Neural crest cell (in vitro differentiated cells): Measurements from ENCODE around the gene S1PR1. TPM values are rescaled to one million over a fixed set of nuclear protein-coding genes. Genes with fewer than 3 reads are reported as not detected.
A peak's percentile ranks its signal among the peaks of the same experiment; 100 is the strongest.

ENCODE experiments used
- DNase-seq: peaks from one replicate; pipeline ENCODE4 v3.0.0; 2021; ENCODE audit warnings: low read depth, mixed read lengths, low spot score
- H3K27ac Mint-ChIP-seq: one replicate; pipeline ENCODE4 v1.8.0; 2021; ENCODE audit warnings: mild to moderate bottlenecking, mixed read lengths; ENCODE audit not compliant: unreplicated experiment
- H3K27me3 Mint-ChIP-seq: 2 replicates; pipeline ENCODE4 v1.8.0; 2021; ENCODE audit warnings: low read depth, mild to moderate bottlenecking, mixed read lengths
- H3K36me3 Mint-ChIP-seq: 2 replicates; pipeline ENCODE4 v1.8.0; 2021; ENCODE audit warnings: low read depth, mild to moderate bottlenecking, mixed read lengths
- H3K4me1 Mint-ChIP-seq: 2 replicates; pipeline ENCODE4 v1.8.0; 2021; ENCODE audit warnings: mixed read lengths
- H3K4me3 Mint-ChIP-seq: one replicate; pipeline ENCODE4 v1.8.0; 2021; ENCODE audit warnings: mild to moderate bottlenecking, mixed read lengths
- H3K9me3 Mint-ChIP-seq: 2 replicates; pipeline ENCODE4 v1.8.0; 2021; ENCODE audit warnings: mixed read lengths
- total RNA-seq: library from RNA; stranded (reverse); gene quantifications from 2 replicates; pipeline ENCODE4 v1.2.1, GENCODE V29; 2021
- TF ChIP-seq, protein P1 (sequence below): fragments of 200-600 bp; sonication (generic); conservative IDR thresholded peaks from 2 replicates; pipeline ENCODE4 v1.5.0; 2021; ENCODE audit warnings: antibody characterized with exemption, mild to moderate bottlenecking

The S1PR1 gene
- total RNA-seq, 1 donor from 2014 or later: 21.6 TPM

DNA sequence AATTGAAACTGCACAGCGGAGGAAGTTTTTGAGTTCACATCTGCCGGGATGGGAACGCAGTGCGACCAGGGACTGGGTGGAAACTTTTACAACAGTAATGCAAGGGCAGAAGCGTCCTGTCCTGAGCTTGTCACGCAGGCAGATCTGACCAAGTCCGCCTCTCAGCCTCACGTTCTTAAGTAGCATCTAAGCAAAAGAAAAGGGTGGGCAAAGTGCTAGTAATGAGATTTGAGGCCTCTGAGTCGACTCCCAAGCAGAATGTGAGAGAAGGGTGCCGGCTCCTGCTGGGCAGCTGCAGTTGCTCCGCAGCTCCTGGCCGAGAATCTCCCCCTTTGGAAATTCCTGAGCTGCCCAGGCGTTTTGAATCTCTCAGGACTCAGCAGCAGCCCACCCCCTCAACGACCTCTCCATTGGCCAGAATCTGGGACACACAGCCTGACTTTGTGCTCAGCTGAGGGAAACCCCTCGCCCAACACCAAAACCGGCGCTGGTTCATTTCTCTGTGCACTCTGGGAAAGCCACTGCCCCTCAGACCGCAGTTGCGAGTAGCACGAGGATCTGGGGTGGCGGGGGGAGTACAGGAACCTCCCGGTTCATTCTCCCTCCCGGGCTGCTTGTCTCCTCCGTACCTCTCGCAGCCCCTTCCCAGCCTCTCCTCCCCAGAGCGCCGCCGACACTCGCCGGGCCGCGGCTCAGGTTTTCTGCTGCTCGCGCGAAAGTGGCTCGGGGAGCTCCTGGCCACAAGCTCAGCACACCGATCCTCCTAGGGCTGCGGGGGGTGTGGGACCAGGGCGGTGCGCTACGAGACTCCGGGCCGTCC lies 913 bp upstream of the S1PR1 start:
- Mint-ChIP-seq H3K27me3 (peaks cover 55% of the 10 kb centered on the region), H3K36me3 (peaks cover 7% of the 10 kb centered on the region), H3K4me3 (peak overlapping the region; percentile 90), H3K27ac (peak overlapping the region; percentile 90), H3K4me1 (peaks cover 37% of the 10 kb centered on the region), H3K9me3 (peaks cover 2% of the 10 kb centered on the region)
- DNase-seq: peak; percentile 31
- TF ChIP-seq, protein P1, sequence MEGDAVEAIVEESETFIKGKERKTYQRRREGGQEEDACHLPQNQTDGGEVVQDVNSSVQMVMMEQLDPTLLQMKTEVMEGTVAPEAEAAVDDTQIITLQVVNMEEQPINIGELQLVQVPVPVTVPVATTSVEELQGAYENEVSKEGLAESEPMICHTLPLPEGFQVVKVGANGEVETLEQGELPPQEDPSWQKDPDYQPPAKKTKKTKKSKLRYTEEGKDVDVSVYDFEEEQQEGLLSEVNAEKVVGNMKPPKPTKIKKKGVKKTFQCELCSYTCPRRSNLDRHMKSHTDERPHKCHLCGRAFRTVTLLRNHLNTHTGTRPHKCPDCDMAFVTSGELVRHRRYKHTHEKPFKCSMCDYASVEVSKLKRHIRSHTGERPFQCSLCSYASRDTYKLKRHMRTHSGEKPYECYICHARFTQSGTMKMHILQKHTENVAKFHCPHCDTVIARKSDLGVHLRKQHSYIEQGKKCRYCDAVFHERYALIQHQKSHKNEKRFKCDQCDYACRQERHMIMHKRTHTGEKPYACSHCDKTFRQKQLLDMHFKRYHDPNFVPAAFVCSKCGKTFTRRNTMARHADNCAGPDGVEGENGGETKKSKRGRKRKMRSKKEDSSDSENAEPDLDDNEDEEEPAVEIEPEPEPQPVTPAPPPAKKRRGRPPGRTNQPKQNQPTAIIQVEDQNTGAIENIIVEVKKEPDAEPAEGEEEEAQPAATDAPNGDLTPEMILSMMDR: no peak

DNA sequence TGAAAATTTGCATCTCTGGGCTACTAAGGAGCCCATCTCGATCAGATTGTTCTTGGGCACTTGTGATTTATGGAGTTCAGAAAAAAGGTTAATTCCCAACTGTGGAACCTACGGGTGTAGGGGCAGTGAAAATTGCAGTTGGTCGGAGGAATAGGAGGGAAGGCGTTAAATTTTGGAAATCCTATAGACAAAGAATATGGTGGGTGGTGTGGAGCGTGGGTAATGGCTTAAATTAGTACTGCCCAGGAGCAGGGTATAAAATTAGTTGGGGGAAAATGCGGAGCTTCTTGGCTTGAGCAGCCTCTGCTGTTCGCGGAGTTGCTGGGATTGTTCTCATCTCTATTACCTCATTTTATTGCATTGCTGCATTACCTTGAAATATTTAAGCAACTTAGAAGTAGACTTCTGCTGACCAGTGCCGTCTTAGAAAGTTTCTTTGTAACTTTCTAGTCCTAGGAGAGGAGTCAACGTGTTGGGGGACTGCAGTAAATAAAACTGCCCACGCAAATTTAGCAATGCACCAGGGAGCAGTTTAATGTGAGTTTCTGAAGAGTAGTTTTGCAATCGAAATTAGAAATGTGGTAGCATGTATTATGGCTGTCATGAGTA lies 514 bp downstream of the S1PR1 start:
- TF ChIP-seq, protein P1: no peak
- peaks cover 41% of the 10 kb centered on the region for H3K4me1 Mint-ChIP-seq
- peaks cover 10% of the 10 kb centered on the region for H3K36me3 Mint-ChIP-seq
- no peak for DNase-seq
- H3K27me3 Mint-ChIP-seq: peaks cover 44% of the 10 kb centered on the region
- H3K27ac Mint-ChIP-seq: peak overlapping the region; percentile 69
- H3K9me3 Mint-ChIP-seq: no peaks in the 10 kb centered on the region
- H3K4me3 Mint-ChIP-seq: peak overlapping the region; percentile 90

DNA sequence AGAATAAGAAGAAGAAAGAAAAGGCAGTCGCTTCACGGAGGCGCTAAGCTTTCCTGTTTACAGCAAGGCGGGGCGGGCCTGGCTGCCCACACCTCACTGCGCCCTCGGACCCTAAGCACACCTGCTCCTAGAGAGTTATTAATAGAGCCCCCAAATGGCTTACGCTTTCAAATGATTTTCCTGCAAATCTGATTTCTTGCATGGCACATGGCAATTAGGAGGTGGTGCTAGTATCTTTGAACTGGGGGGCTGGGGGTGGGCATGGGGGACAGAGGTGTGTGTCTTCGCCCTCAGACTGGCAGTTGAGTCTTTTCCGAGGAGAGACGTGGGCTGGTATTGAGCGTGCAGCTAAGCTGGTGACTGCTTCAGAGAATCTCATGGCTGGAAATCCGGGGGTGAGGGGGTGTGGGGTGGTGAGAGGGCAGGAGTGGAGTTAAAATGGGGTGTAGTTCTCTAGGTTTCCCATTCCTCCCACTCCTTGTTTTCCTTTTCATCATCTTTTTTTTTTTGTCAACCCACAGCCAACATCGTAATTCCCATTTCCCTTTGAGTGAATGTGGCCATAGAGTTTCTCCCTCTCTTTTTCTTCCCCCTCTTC lies 1.3 kb downstream of the S1PR1 start:
- peaks cover 13% of the 10 kb centered on the region for H3K36me3 Mint-ChIP-seq

DNA sequence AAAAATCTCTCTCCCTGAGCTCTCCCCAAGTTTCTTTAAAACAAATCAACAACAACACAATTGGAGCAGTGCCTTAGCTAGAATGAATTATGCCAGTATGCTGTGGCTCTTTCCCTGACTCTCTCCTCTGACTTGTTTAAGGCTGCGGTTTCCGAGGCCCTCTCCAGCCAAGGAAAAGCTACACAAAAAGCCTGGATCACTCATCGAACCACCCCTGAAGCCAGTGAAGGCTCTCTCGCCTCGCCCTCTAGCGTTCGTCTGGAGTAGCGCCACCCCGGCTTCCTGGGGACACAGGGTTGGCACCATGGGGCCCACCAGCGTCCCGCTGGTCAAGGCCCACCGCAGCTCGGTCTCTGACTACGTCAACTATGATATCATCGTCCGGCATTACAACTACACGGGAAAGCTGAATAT lies 1.9 kb downstream of the S1PR1 start:
- Mint-ChIP-seq H3K9me3 (no peaks in the 10 kb centered on the region), H3K27me3 (peaks cover 37% of the 10 kb centered on the region), H3K4me1 (peaks cover 42% of the 10 kb centered on the region), H3K4me3 (peak overlapping the region; percentile 90), H3K36me3 (peaks cover 13% of the 10 kb centered on the region), H3K27ac (no peak overlapping the region)
- TF ChIP-seq, protein P1: peak; percentile 89
- peak; percentile 91 for DNase-seq

More for the DNA sequence above, 1.3 kb downstream of the S1PR1 start:
- TF ChIP-seq, protein P1: no peak
- no peak for DNase-seq
- H3K27ac Mint-ChIP-seq: no peak overlapping the region
- no peaks in the 10 kb centered on the region for H3K9me3 Mint-ChIP-seq
- peaks cover 38% of the 10 kb centered on the region for H3K27me3 Mint-ChIP-seq
- H3K4me3 Mint-ChIP-seq: peak overlapping the region; percentile 90
- H3K4me1 Mint-ChIP-seq: peaks cover 42% of the 10 kb centered on the region

DNA sequence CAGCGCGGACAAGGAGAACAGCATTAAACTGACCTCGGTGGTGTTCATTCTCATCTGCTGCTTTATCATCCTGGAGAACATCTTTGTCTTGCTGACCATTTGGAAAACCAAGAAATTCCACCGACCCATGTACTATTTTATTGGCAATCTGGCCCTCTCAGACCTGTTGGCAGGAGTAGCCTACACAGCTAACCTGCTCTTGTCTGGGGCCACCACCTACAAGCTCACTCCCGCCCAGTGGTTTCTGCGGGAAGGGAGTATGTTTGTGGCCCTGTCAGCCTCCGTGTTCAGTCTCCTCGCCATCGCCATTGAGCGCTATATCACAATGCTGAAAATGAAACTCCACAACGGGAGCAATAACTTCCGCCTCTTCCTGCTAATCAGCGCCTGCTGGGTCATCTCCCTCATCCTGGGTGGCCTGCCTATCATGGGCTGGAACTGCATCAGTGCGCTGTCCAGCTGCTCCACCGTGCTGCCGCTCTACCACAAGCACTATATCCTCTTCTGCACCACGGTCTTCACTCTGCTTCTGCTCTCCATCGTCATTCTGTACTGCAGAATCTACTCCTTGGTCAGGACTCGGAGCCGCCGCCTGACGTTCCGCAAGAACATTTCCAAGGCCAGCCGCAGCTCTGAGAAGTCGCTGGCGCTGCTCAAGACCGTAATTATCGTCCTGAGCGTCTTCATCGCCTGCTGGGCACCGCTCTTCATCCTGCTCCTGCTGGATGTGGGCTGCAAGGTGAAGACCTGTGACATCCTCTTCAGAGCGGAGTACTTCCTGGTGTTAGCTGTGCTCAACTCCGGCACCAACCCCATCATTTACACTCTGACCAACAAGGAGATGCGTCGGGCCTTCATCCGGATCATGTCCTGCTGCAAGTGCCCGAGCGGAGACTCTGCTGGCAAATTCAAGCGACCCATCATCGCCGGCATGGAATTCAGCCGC lies 2.5 kb downstream of the S1PR1 start:
- no peak for DNase-seq
- Mint-ChIP-seq H3K27ac (no peak overlapping the region), H3K4me1 (peaks cover 42% of the 10 kb centered on the region), H3K36me3 (peaks cover 13% of the 10 kb centered on the region), H3K27me3 (peaks cover 32% of the 10 kb centered on the region), H3K9me3 (no peaks in the 10 kb centered on the region), H3K4me3 (peak overlapping the region; percentile 90)
- TF ChIP-seq, protein P1: no peak
